ENCODE data around the gene SEMA5B.

Gene SEMA5B

GRCh38 chr3:123027292-123028232, at the start of gene SEMA5B:
TSS of gene SEMA5B (minus strand) at chr3:123027763. CDS start at chr3:122961263, 66,500 bp downstream.
- DNase-seq (ENCODE audit: low read depth, low spot score) = no peak
- H3K27ac ChIP-seq = no peak within 1 kb of the TSS

- DNase-seq (ENCODE audit: low read depth, low spot score) = no peak
- H3K27ac ChIP-seq = no peak overlapping the region
These were observed 49.2 kb upstream of the SEMA5B start for GRCh38 chr3:123076496-123077418.

GRCh38 chr3:123076112-123076495, 48.5 kb upstream of the SEMA5B start:
- H3K27ac ChIP-seq = no peak overlapping the region

GRCh38 chr3:123075359-123075758, 47.8 kb upstream of the SEMA5B start:
- no peak for DNase-seq (ENCODE audit: low read depth, low spot score)
- H3K27ac ChIP-seq = no peak overlapping the region

More at GRCh38 chr3:123076112-123076495, 48.5 kb upstream of the SEMA5B start:
- DNase-seq (ENCODE audit: low read depth, low spot score) = no peak

GRCh38 chr3:123072564-123072963, 45.0 kb upstream of the SEMA5B start:
- H3K27ac ChIP-seq = no peak overlapping the region
- no peak for DNase-seq (ENCODE audit: low read depth, low spot score)

- DNase-seq (ENCODE audit: low read depth, low spot score) = no peak
- H3K27ac ChIP-seq = no peak overlapping the region
These were observed 44.6 kb upstream of the SEMA5B start for GRCh38 chr3:123072152-123072551.

- no peak overlapping the region for H3K27ac ChIP-seq
- DNase-seq (ENCODE audit: low read depth, low spot score) = no peak
These were observed 44.0 kb upstream of the SEMA5B start for GRCh38 chr3:123071581-123071980.

GRCh38 chr3:123071146-123071545, 43.6 kb upstream of the SEMA5B start:
- DNase-seq (ENCODE audit: low read depth, low spot score) = no peak

GRCh38 chr3:123070510-123070909, 42.9 kb upstream of the SEMA5B start:
- DNase-seq (ENCODE audit: low read depth, low spot score) = no peak
- no peak overlapping the region for H3K27ac ChIP-seq

More at GRCh38 chr3:123071146-123071545, 43.6 kb upstream of the SEMA5B start:
- H3K27ac ChIP-seq = no peak overlapping the region

GRCh38 chr3:123068601-123069381, 41.2 kb upstream of the SEMA5B start:
- DNase-seq (ENCODE audit: low read depth, low spot score) = no peak
- no peak overlapping the region for H3K27ac ChIP-seq

- peak overlapping the region; percentile 43 for H3K27ac ChIP-seq
- no peak for DNase-seq (ENCODE audit: low read depth, low spot score)
These were observed 40.4 kb upstream of the SEMA5B start for GRCh38 chr3:123067689-123068600.

GRCh38 chr3:123066896-123067688, 39.5 kb upstream of the SEMA5B start, which contains the start of gene PDIA5:
TSS of gene PDIA5 (plus strand) at chr3:123067025. CDS start at chr3:123067165, 140 bp downstream.
- H3K27ac ChIP-seq = peak within 1 kb of the TSS; percentile 43
- peak; percentile 34 for DNase-seq (ENCODE audit: low read depth, low spot score)

- H3K27ac ChIP-seq = no peak overlapping the region
- DNase-seq (ENCODE audit: low read depth, low spot score) = no peak
These were observed 39.0 kb upstream of the SEMA5B start for GRCh38 chr3:123066599-123066895.

GRCh38 chr3:123064914-123065313, 37.4 kb upstream of the SEMA5B start:
- DNase-seq (ENCODE audit: low read depth, low spot score) = no peak

GRCh38 chr3:123064506-123064905, 36.9 kb upstream of the SEMA5B start:
- DNase-seq (ENCODE audit: low read depth, low spot score) = no peak
- H3K27ac ChIP-seq = no peak overlapping the region

More at GRCh38 chr3:123064914-123065313, 37.4 kb upstream of the SEMA5B start:
- H3K27ac ChIP-seq = no peak overlapping the region

- no peak overlapping the region for H3K27ac ChIP-seq
- DNase-seq (ENCODE audit: low read depth, low spot score) = no peak
These were observed 35.5 kb upstream of the SEMA5B start for GRCh38 chr3:123063034-123063433.

- no peak for DNase-seq (ENCODE audit: low read depth, low spot score)
- no peak overlapping the region for H3K27ac ChIP-seq
These were observed 34.3 kb upstream of the SEMA5B start for GRCh38 chr3:123061856-123062255.

- DNase-seq (ENCODE audit: low read depth, low spot score) = no peak
- no peak overlapping the region for H3K27ac ChIP-seq
These were observed 32.5 kb upstream of the SEMA5B start for GRCh38 chr3:123060054-123060453.
